GM19397 (cell line): ENCODE data around the gene CD226.
"Not testable (repeated sequence)": the region's sequence is repeated elsewhere in the genome, so short reads cannot be mapped to it uniquely, and the experiment has no call there.

Experiments used
- ATAC-seq: cut with Tn5 transposase; IDR thresholded peaks from one replicate; pipeline ENCODE4 v1.9.1; 2021; ENCODE audit warnings: mild to moderate bottlenecking, moderate library complexity; ENCODE audit not compliant: unreplicated experiment

CD226 gene

GRCh38 chr18:69876490-69876889 lies 71.2 kb downstream of the CD226 start:
- ATAC-seq = no peak

- ATAC-seq = no peak
Observed at GRCh38 chr18:69874058-69874457, 73.6 kb downstream of the CD226 start.

- ATAC-seq = no peak
Observed at GRCh38 chr18:69872661-69873060, 75.0 kb downstream of the CD226 start.

- no peak for ATAC-seq
Observed at GRCh38 chr18:69871363-69871762, 76.3 kb downstream of the CD226 start.

GRCh38 chr18:69870736-69871135 lies 76.9 kb downstream of the CD226 start:
- no peak for ATAC-seq

- ATAC-seq = no peak
Observed at GRCh38 chr18:69866212-69866611, 81.5 kb downstream of the CD226 start.

- ATAC-seq = no peak
Observed at GRCh38 chr18:69865776-69866175, 81.9 kb downstream of the CD226 start.

GRCh38 chr18:69864802-69865201 lies 82.9 kb downstream of the CD226 start:
- ATAC-seq = peak; percentile 85

GRCh38 chr18:69858897-69859296 lies 88.8 kb downstream of the CD226 start:
- no peak for ATAC-seq

GRCh38 chr18:69854455-69854854 lies 93.2 kb downstream of the CD226 start:
- ATAC-seq = no peak

GRCh38 chr18:69853051-69853450 lies 94.6 kb downstream of the CD226 start:
- ATAC-seq = no peak

GRCh38 chr18:69845593-69846506 lies 101.8 kb downstream of the CD226 start:
- ATAC-seq = no peak

GRCh38 chr18:69844656-69845055 lies 103.0 kb downstream of the CD226 start:
- no peak for ATAC-seq

- no peak for ATAC-seq
Observed at GRCh38 chr18:69843015-69843414, 104.7 kb downstream of the CD226 start.

- no peak for ATAC-seq
Observed at GRCh38 chr18:69841117-69841516, 106.6 kb downstream of the CD226 start.

GRCh38 chr18:69840445-69840844 lies 107.2 kb downstream of the CD226 start:
- ATAC-seq = no peak

GRCh38 chr18:69840001-69840400 lies 107.7 kb downstream of the CD226 start:
- ATAC-seq = no peak

GRCh38 chr18:69839497-69839896 lies 108.2 kb downstream of the CD226 start:
- ATAC-seq = no peak

- no peak for ATAC-seq
Observed at GRCh38 chr18:69838620-69839411, 108.9 kb downstream of the CD226 start.

- ATAC-seq = no peak
Observed at GRCh38 chr18:69838003-69838402, 109.7 kb downstream of the CD226 start.

- not testable (repeated sequence) for ATAC-seq
Observed at GRCh38 chr18:69834980-69835379, 112.7 kb downstream of the CD226 start.

GRCh38 chr18:69830189-69830588 lies 117.5 kb downstream of the CD226 start:
- no peak for ATAC-seq
